SH-SY5Y (cell line): Measurements from ENCODE around the gene LDAH.

Source experiments
- GATA2 ChIP-seq: IDR thresholded peaks from 2 replicates; pipeline ENCODE4 v1.6.1; 2011; ENCODE audit warnings: mild to moderate bottlenecking, low read depth, low read length
- GATA3 ChIP-seq: IDR thresholded peaks from 2 replicates; pipeline ENCODE4 v1.6.1; 2011; ENCODE audit warnings: low read depth, mild to moderate bottlenecking, low read length, moderate library complexity

- TF ChIP-seq GATA2 (no peak), GATA3 (no peak)
Measured at GRCh38 chr2:20648831-20649230, 174.1 kb downstream of the LDAH start.
